Stimulated activated CD4-positive, alpha-beta T cell treated with anti-CD3 and anti-CD28 coated beads, Interleukin-1b, Interleukin-23, amount 100 ng/mL, for 48 hours (primary cell): ENCODE results near the gene FMOD.
A peak's percentile ranks its signal among the peaks of the same experiment; 100 is the strongest.
"Not testable (repeated sequence)": the region's sequence is repeated elsewhere in the genome, so short reads cannot be mapped to it uniquely, and the experiment has no call there.

Experiments used
- DNase-seq: peaks from one replicate; pipeline ENCODE4 v3.0.0-alpha.2; 2020

Gene FMOD

DNA sequence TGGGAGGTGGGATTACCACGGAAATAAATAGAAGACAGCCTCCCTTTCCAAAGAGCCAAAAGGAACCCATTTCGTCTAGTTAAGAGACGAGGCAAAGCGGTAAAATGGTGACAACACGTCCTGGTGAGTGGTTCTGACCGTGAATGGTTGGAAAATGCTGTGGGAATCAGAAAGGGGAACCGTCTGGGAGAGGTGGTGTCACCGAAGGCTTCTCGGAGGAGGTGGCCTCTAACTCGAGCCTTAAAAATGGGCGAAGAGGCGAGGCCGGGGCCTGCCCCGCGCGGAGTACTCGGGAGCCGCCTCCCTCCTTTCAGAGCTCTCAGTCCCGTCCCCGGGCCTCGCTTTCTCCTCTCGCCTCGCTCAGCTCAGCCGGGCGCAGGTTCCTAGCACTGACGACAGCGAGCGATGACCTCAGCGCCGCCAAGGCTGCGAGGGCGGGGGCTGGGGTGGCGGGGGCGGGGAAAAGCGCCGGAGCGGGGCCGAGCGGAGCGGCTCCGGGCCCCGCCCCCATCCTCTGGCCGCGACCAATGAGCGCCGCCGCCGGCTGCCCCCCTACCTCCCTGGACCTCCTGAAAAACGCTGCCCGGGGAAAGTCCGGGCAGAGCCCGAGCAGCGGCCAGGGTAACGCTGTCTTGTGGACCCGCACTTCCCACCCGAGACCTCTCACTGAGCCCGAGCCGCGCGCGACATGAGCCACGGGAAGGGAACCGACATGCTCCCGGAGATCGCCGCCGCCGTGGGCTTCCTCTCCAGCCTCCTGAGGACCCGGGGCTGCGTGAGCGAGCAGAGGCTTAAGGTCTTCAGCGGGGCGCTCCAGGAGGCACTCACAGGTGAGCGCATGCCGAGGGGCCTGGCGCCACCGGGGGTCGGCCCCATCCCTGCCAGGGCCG, 45.8 kb downstream of the FMOD start, which contains the start of gene BTG2:
Gene BTG2 (plus strand): TSS at position 601 of the 890 bp plus-strand sequence. CDS start 88 bp downstream, at position 689.
- peak; percentile 93 for DNase-seq

DNA sequence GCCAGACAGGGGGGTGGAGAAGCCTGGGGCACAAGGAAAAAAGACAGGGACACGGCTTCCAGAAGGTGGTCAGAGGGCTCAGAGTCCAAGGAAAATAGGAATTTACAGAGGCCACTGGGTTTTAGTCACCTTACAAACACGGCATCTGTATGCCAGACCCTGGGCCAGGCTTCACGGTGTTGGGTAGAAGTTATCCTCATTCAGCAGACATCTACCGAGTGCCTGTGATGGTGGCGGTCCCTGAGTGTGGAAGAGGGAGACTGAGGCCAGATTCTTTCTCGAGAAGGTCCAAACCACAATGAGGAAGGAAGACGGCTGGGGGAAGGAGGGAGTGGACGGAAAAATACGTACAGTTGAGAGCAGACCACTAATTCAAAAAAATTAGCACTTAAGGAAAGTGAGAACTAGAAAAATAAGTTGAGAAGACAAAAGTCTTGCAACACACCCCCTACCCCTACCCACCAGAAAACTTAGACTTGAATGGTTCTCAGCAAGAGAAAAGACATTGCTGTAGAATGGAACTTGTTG, 46.5 kb downstream of the FMOD start:
- no peak for DNase-seq

DNA sequence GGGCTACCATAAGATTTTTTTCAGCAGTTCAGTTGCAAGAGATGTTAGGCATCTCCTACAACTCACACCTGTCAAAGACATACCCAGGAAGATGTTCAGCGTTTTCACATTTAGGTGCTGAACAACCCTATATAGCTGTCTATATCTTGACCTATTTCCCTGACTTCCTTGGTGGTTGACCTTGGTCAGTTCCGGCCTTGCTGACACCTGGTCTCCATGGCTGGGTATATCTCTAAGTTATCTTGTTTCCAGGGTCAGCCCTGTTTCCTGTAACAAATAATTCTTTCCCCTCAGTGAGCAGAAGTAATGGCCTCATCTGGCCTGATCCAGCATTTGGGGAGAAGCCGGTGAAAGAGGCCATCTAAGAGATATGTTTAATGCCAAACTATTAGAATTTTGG, 48.0 kb downstream of the FMOD start:
- no peak for DNase-seq

DNA sequence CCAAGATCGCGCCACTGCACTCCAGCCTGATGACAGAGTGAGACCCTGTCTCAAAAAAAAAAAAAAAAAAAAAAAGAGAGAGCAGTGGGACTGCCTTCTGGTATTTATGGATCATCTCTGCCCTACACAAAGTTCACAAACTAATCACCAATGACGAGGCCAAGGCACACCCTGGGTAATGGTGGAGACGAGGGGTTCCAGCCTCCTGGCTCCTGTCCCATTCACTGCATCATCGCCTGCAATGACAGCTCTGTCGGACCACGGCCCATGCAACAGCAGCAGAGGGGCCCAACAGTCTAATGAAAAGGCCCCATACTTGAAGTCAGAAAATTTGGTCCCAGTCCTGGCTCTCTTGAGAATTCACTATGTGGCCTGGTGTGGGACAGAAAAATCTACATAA, 48.5 kb downstream of the FMOD start:
- no peak for DNase-seq

DNA sequence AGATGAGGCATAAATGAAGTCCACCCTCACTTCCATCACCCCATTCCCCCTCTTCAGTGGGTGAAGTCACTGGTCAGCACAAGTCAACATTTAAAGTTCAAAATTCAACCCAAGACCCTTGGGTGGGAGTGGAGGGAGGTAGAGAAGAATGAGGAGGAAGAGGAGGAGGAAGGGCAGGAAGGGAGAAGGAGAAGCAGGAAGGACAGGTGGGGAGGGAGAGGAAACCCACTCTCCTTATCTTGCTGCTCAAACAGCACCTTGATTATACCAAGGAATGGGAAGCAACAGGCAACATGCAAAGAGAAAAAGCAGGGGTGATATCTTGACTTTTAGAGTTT, 49.6 kb downstream of the FMOD start:
- DNase-seq, result no peak

DNA sequence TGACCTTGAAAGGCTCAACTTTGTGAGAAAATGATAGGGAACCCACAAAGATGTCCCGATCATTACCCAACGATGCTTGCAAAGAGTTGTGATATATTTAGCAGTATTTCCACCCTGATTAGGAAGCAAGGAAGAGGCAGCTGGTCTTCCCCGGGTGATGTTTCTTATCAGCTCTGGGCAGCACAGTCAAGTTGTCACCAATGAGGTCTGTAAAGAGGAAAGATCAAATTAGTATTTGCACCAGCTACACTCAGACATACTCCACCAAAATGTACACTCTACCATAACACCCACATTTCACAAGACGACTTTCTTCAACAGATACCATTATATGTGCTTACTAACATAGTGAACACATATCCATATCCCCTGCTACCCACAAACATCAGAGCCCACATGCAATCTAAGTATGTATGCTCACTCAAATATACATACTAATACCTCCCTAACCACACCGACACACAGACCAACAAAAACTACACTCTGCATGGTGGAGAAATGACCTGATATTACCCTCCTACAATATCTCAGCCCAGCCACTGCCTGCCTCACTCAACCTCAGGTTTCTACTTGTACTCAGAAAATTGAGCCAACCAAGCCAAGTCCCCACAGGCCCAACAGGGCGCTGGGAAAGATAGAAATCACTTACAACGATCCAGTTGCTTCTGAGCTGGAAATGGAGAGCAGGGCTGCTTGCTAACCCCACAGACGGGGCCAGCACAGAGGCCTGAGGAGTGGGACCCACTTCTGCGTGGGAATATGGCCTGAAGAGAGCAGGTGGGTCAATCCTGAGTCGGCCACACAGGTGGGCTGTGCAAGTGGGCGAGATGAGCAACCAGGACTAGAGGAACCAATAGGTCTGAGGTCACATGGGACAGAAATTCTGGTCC, 50.2 kb downstream of the FMOD start:
- no peak for DNase-seq

DNA sequence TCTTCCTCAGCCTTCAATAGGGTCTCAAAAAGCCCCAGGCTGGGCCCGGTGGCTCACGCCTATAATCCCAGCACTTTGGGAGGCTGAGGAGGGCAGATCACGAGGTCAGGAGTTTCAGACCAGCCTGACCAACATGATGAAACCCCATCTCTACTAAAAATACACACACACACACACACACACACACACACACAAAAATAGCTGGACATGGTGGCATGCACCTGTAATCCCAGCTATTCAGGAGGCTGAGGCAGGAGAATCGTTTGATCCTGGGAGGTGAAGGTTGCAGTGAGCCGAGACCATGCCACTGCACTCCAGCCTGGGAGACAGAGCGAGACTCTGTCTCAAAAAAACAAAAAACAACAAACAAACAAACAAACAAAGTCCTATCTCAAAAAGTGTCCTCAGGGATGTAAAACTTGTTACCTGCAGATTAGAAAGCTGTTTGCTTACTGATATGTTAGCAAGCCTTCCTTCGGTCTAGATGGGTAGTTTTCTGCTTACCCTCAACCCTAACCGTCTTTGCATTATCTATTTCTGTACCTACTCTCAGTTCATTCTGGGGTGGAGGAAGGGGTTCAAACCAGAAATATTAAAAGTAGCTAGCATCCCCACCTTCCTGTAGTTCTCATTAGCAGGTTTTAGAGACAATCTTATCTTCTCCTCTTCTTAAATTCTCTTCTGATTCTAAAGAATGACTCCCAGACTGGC, 51.0 kb downstream of the FMOD start:
- not testable (repeated sequence) for DNase-seq

DNA sequence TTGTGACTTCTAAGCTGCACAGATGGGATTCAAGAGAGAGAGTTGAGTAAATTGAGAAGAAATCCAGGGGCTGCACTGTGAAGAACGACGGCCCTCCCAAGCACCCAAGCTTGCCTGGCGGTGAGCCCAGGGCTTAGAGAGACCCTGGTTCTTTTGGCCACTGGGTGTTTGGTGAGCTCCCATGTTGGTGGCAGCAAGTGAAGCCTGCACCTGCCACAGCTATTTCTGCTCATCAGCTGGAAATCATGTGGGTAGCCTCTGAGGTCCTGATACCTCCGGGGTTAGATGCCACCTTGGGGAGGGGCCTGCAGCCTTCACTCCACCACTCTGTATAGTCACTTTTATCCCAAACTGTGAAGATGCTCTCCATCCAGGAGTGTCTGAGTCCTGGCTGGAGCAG, 51.8 kb downstream of the FMOD start:
- no peak for DNase-seq

DNA sequence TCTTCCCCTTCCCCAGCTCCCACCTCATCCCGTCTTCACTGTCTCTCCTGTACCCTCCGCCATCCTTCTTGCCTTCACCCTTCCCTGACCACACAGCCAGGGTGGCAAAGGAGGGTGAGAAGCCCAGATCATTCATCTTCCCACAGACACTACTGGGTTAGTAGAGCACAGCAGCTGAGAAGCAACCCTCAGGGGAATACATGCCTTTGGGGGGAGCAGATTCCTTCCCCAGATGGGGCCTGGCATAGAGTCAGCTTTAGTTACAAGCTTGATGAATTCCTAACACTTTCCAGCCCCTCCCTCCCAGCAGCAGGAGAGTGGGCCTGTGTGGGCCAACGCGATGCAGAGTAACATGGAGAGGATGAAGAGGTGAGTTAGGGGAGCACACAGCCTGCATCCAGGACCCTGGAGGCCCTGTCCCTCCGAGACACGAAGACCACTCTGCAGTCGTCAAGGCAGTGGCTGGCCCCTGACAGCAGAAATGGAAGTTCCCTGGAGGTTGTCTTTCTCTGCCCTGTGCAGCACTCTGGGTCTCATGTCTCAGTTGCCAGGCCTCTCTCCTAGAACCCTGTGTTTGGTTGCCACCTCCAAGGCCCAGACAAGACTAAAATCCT, 54.4 kb downstream of the FMOD start:
- no peak for DNase-seq

DNA sequence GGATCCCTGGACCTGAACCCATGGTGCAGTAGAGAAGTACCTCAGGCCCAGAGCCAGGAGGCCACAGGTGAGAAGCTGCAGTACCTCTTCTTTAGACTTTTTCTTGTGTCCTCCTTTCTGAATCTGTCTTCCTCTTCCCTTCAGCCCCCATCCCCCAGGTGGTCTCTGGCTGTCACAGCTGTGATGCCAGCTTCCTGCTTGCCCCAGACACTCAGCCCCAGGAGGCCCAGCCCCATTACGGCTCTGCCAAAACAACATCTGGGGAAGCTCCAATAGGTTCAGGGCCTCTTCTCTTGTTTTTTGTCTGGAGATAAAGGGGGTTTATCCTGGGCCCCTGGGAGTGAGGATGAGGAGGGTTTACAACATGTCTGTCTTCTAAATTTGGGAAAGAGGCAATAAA, 55.1 kb downstream of the FMOD start:
- DNase-seq, result no peak

DNA sequence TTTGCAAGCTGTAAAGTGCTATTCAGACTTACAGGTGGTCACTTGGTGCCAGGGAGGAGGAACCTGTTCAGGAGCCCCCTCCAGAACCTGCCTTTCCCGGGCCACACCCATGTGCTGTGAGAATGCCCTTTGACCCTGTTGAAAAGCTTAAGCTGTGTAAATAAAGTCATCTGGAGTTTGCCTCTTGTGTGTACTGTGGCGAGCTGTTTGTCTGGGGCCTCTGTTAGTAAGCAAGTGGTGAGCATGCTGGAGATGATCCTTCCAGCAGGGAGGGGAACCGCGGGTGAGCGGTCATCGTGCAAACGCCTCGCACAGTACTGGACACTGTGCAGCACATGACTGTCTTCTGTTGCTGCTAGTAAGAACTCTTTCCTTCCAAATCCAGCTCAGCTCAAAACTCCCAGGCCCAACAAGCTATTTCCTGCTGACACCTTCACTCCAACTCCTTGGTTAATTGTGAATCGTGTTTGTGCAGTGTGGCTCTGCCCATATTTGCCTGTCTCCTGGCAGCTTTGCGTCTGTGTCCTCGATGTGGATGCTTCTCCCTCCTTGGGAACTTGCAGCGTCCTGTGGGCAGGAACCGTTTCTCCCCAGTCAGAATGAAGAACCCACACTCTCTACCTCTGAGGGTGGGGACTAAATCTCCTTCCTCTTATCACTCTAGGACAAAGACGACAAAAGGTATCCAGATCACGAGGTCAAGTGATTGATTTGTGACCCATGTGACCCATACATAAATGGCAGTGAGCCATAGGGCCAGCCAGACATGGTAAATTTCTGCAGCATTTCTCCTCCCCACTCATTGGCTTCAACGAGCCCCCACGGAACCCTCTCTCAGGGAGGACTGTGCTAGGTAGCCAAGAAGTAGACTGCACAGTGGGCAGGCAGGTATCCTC, 59.5 kb downstream of the FMOD start:
- no peak for DNase-seq
